Activated T-cell treated with anti-CD3 and anti-CD28 coated beads, Interleukin-2, amount 50 U/mL, for 72 hours (primary cell): ENCODE measurements around the gene GSTO1. TPM values are rescaled to one million over a fixed set of nuclear protein-coding genes. Genes with fewer than 3 reads are reported as not detected.

ENCODE experiments used
- ATAC-seq, 2 donors: fragments of 150-1000 bp; cut with Tn5 transposase; replicated peaks in 1 of 2; 2 replicates each; pipeline ENCODE4 v1.10.0; 2021; ENCODE audit warnings: moderate library complexity in 2 of 2, mild to moderate bottlenecking in 1 of 2
- DNase-seq, 2 donors: peaks; one replicate each; pipeline ENCODE4 v3.0.0; 2021 to 2022; ENCODE audit warnings: mixed read lengths in 1 of 2
- H3K27ac Mint-ChIP-seq: one replicate; pipeline ENCODE4 v1.8.0; 2022; ENCODE audit warnings: mild to moderate bottlenecking, moderate library complexity, mixed read lengths
- H3K27me3 Mint-ChIP-seq: one replicate; pipeline ENCODE4 v1.8.0; 2022; ENCODE audit warnings: low read depth, mixed read lengths
- H3K36me3 Mint-ChIP-seq, 2 donors: one replicate each; pipeline ENCODE4 v1.8.0; 2022; ENCODE audit warnings: mixed read lengths in 2 of 2, mild to moderate bottlenecking in 1 of 2; ENCODE audit not compliant: insufficient read depth in 2 of 2
- H3K4me1 Mint-ChIP-seq: one replicate; pipeline ENCODE4 v1.8.0; 2022; ENCODE audit warnings: low read depth, mixed read lengths
- H3K4me3 Mint-ChIP-seq, 2 donors: one replicate each; pipeline ENCODE4 v1.8.0; 2022; ENCODE audit warnings: mild to moderate bottlenecking in 2 of 2, mixed read lengths in 2 of 2, moderate library complexity in 2 of 2
- H3K9me3 Mint-ChIP-seq, 2 donors: one replicate each; pipeline ENCODE4 v1.8.0; 2022; ENCODE audit warnings: mixed read lengths in 2 of 2
- total RNA-seq, 2 donors: library from RNA; stranded (reverse); gene quantifications; one replicate each; pipeline ENCODE4 v1.2.3, GENCODE V29; 2022

GSTO1 gene
- total RNA-seq, 2 donors from 2014 or later = 113 to 117 TPM

- H3K4me3 Mint-ChIP-seq = peak within 1 kb of the TSS; percentile 86 to 88
- no peaks in the 10 kb centered on the region for H3K27me3 Mint-ChIP-seq
- peaks cover 43% of the 10 kb centered on the region for H3K4me1 Mint-ChIP-seq
- peak; percentile 98 to 99 for DNase-seq
- peak within 1 kb of the TSS; percentile 93 for H3K27ac Mint-ChIP-seq
- no peaks in the 10 kb centered on the region for H3K9me3 Mint-ChIP-seq
- peaks cover 13 to 35% of the 10 kb centered on the region in 2 donors for H3K36me3 Mint-ChIP-seq
- peak; percentile 88 for ATAC-seq
Observed at GRCh38 chr10:104268713-104269645, 14.3 kb downstream of the GSTO1 start, which contains the start of gene GSTO2. Gene GSTO2, plus strand, starts transcription at chr10:104269184. Its CDS starts 5,732 bp downstream, at chr10:104274916.

GRCh38 chr10:104273286-104273685 lies 18.6 kb downstream of the GSTO1 start:
- Mint-ChIP-seq H3K4me3 (no peak overlapping the region), H3K36me3 (peaks cover 0 to 4% of the 10 kb centered on the region in 2 donors), H3K27ac (no peak overlapping the region), H3K4me1 (peaks cover 10% of the 10 kb centered on the region), H3K9me3 (no peaks in the 10 kb centered on the region), H3K27me3 (peaks cover 11% of the 10 kb centered on the region)
- DNase-seq (no peak), ATAC-seq (no peak)

DNA sequence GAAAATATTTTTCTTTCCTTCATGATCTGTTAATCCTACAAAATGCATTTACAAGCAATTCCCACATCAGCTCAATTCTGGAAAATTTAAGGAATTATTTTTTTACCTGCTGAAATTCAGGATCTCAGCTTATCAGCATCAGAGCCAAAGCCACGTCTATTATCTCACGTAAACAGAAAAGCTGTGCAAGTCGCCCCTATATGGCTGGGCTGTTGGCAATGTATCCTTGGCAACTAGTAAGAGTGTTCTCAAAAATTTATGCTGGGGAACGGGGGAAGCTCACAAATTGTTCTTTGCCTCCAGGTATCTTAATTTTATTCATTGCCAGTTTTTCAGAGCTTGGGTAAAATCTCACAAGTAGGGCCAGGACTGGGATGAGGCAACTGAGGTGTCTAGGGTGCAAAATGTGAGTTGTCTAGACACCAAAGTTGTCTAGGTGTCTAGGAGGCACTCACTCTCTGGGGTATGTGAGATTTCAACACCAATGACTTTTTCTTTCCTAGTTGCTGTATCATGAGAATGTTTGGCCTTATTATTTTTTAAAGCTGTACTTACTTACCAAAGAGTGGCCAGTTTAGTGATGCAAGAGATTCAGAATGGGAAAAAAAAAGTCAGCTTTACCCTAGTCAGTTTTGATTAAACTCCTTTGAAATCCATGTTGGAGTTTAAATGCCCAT lies 19.3 kb downstream of the GSTO1 start:
- Mint-ChIP-seq H3K36me3 (no peaks in the 10 kb centered on the region), H3K4me1 (peaks cover 10% of the 10 kb centered on the region), H3K27me3 (peaks cover 15% of the 10 kb centered on the region), H3K4me3 (peak overlapping the region in 1 of 2 donors; percentile 68), H3K9me3 (no peaks in the 10 kb centered on the region), H3K27ac (no peak overlapping the region)
- ATAC-seq (peak in 1 of 2 donors; percentile 32), DNase-seq (no peak)

DNA sequence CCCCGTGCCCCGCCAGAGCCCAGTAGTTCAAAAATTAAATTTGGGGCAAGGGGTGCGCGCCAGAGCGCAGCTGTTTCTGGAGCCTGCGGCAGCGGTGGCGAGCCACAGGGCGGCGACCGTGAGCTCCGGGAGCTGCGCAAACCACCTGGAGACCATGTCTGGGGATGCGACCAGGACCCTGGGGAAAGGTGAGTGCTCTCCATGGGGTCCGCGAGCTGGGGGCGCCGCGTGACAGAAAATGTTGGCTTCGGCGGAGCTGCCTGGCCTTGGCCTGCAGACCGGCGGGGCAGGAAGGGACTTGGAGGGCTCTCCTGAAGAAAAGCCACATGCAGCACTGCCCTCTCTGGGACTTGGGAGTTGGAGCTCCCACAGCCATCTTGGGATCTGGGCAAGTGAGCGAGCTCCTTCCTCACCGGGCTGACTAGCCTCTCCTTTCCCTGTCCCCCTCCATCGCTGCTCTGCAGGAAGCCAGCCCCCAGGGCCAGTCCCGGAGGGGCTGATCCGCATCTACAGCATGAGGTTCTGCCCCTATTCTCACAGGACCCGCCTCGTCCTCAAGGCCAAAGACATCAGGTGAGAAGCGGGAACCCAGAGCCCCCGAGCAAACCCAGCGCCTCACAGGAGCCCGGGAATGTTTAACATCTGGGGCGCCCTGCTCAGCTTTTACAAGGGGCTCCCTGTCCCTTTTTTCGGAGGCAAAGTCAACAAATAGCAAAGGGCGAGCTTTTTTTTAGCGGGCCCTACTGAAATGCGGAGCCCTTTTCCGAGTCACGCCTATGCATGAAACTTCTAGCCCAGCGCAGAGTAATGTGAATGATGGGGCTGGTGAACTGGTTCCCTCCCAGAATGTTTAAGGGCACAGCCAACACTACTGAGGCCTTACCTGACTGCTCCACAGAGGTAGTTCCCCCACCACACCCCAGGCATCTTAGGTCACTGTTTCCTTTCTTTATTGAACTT lies 20.4 kb downstream of the GSTO1 start:
- H3K4me1 Mint-ChIP-seq = peaks cover 10% of the 10 kb centered on the region
- no peak overlapping the region for H3K27ac Mint-ChIP-seq
- DNase-seq = peak; percentile 60 to 62
- H3K36me3 Mint-ChIP-seq = no peaks in the 10 kb centered on the region
- peaks cover 15% of the 10 kb centered on the region for H3K27me3 Mint-ChIP-seq
- H3K9me3 Mint-ChIP-seq = no peaks in the 10 kb centered on the region
- peak overlapping the region; percentile 68 for H3K4me3 Mint-ChIP-seq
- peak; percentile 89 to 90 for ATAC-seq

DNA sequence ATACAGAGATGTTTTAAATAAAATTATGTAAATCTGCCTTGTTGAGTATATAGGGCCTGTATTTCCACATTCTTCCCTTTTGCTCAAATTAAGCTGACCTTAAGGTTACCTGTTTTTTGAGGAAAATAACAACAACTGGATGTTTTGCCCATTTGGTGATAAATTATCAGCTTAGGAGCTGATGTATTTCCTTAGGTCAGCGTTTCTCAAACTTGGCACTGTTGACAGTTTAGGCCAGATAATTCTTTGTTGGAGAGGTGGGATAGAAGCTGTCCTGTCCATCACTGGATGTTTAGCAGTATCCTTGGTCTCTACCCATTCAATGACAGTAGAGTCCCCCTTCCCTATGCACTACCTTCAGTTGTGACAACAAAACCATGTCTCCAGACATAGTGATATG lies 21.5 kb downstream of the GSTO1 start:
- Mint-ChIP-seq H3K4me3 (no peak overlapping the region), H3K9me3 (no peaks in the 10 kb centered on the region), H3K4me1 (peaks cover 10% of the 10 kb centered on the region), H3K27me3 (peaks cover 15% of the 10 kb centered on the region), H3K36me3 (no peaks in the 10 kb centered on the region), H3K27ac (no peak overlapping the region)
- no peak for DNase-seq
- ATAC-seq = no peak

- no peaks in the 10 kb centered on the region for H3K9me3 Mint-ChIP-seq
- H3K27ac Mint-ChIP-seq = no peak overlapping the region
- peaks cover 15% of the 10 kb centered on the region for H3K27me3 Mint-ChIP-seq
- no peak for DNase-seq
- peaks cover 14% of the 10 kb centered on the region for H3K4me1 Mint-ChIP-seq
- H3K36me3 Mint-ChIP-seq = no peaks in the 10 kb centered on the region
- H3K4me3 Mint-ChIP-seq = no peak overlapping the region
- ATAC-seq = no peak
Observed at GRCh38 chr10:104277785-104278184, 23.1 kb downstream of the GSTO1 start.

DNA sequence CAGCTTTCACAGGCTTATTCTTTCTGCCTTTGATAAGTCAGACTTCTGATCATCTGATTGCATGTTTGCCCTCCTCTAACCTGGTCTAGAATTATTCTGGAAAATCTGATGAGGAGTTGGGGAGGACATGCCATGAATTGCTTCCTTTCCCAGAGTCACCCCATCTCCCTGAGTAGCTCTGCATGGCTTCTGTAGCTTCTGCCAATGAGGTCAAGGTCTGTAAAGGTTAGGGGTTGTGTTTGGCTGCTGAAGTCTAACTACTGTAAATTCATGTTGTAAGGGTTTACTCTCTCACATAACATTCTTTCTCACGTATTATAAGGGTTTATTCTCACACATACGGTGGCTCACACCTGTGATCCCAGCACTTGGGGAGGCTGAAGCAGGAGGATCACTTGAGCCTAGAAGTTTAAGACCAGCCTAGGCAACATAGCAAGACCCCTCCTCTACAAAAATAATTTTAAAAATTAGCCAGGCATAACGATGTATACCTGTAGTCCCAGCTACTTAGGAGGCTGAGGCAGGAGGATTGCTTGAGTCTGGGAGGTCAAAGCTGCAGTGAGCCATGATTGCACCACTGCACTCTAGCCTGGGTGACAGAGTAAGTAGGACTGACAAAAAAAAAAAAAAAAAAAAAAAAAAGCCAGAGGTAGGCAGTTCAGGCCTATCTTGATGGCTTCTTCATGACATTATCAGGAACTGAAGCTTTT lies 25.0 kb downstream of the GSTO1 start:
- Mint-ChIP-seq H3K4me1 (peaks cover 8% of the 10 kb centered on the region), H3K9me3 (no peaks in the 10 kb centered on the region), H3K27ac (no peak overlapping the region), H3K36me3 (no peaks in the 10 kb centered on the region), H3K27me3 (peaks cover 15% of the 10 kb centered on the region), H3K4me3 (no peak overlapping the region)
- ATAC-seq (no peak), DNase-seq (no peak)

DNA sequence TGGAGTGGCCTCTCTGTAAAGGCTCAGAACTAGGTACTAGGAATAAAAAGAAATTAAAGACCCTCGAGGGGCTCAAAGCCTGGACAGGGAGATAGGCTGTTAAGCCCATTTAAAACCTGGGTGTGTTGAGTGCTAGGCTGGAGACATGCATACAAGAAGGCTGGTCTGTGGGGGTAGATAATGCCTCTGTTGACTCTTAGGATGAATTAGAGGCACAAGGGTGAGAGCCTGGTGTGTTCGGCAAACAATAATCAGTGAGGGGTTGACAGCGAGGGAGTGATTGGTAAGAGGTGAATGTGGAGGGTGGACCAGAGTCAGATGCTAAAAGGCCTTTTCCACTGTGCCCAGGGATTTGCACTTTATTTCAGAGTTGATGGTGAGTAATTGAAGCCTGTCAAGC lies 27.0 kb downstream of the GSTO1 start:
- no peak for ATAC-seq
- peaks cover 8% of the 10 kb centered on the region for H3K27me3 Mint-ChIP-seq
- peaks cover 5% of the 10 kb centered on the region for H3K4me1 Mint-ChIP-seq
- no peak overlapping the region for H3K27ac Mint-ChIP-seq
- no peak for DNase-seq
- H3K4me3 Mint-ChIP-seq = no peak overlapping the region
- H3K9me3 Mint-ChIP-seq = no peaks in the 10 kb centered on the region
- no peaks in the 10 kb centered on the region for H3K36me3 Mint-ChIP-seq

DNA sequence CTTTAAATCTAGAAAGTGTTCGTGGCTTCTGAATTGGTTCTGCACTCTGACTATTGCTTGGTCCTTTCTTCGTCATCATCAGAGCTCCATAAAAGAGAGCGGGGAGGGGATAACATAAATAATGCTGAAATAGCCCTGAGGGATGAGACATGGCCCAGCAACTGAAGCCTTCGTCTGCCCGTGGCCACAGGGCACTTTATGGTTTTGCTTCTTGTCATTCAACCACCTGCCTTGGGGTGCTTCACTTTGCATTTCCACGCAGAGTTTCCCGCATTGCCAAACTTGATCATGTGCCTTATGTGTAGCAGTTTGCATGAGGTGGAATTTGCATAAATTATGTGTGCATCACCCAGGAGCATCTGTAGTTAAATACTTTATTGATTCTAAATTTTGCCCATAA lies 30.2 kb downstream of the GSTO1 start:
- Mint-ChIP-seq H3K9me3 (no peaks in the 10 kb centered on the region), H3K36me3 (no peaks in the 10 kb centered on the region), H3K4me3 (no peak overlapping the region), H3K27me3 (peaks cover 11% of the 10 kb centered on the region), H3K27ac (no peak overlapping the region), H3K4me1 (peaks cover 5% of the 10 kb centered on the region)
- DNase-seq (no peak), ATAC-seq (no peak)

DNA sequence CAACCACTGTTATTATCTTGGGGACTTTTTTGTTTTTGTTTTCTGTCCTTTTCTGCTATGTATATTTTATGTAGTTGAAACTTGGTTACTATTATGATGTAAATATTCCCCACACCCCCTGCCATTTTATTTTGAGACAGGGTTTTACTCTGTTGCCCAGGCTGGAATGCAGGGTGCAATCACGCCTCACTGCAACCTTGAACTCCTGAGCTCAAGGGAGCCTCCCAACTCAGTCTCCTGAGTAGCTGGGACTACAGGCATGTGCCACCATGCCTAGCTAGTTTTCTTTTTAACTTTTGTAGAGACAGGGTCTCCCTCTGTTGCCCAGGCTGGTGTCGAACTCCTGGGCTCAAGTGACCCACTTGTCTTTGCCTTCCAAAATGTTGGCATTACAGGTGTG lies 32.2 kb downstream of the GSTO1 start:
- no peak for DNase-seq
- no peak for ATAC-seq
- no peak overlapping the region for H3K27ac Mint-ChIP-seq
- no peaks in the 10 kb centered on the region for H3K9me3 Mint-ChIP-seq
- peaks cover 26% of the 10 kb centered on the region for H3K27me3 Mint-ChIP-seq
- no peaks in the 10 kb centered on the region for H3K36me3 Mint-ChIP-seq
- no peak overlapping the region for H3K4me3 Mint-ChIP-seq
- peaks cover 14% of the 10 kb centered on the region for H3K4me1 Mint-ChIP-seq

GRCh38 chr10:104288355-104288754 lies 33.7 kb downstream of the GSTO1 start:
- H3K27me3 Mint-ChIP-seq = peaks cover 26% of the 10 kb centered on the region
- no peaks in the 10 kb centered on the region for H3K9me3 Mint-ChIP-seq
- peaks cover 23% of the 10 kb centered on the region for H3K4me1 Mint-ChIP-seq
- H3K36me3 Mint-ChIP-seq = no peaks in the 10 kb centered on the region
- no peak for ATAC-seq
- DNase-seq = no peak
- no peak overlapping the region for H3K27ac Mint-ChIP-seq
- no peak overlapping the region for H3K4me3 Mint-ChIP-seq

- DNase-seq (peak; percentile 88 to 91), ATAC-seq (peak; percentile 95 to 96)
- Mint-ChIP-seq H3K4me3 (peak overlapping the region; percentile 1 to 2), H3K4me1 (peaks cover 23% of the 10 kb centered on the region), H3K27ac (no peak overlapping the region), H3K27me3 (peaks cover 26% of the 10 kb centered on the region), H3K36me3 (no peaks in the 10 kb centered on the region), H3K9me3 (no peaks in the 10 kb centered on the region)
Observed at GRCh38 chr10:104291439-104291951, 36.8 kb downstream of the GSTO1 start.
